ENCODE results near the gene CAMKK2. TPM values are rescaled to one million over a fixed set of nuclear protein-coding genes. Genes with fewer than 3 reads are reported as not detected.

Gene CAMKK2
- total and polyA plus RNA-seq, 2 of the 4 experiments (the other 2 are of a cell fraction), result 15.2 to 24.7 TPM

- DNase-seq, result no peak
- WGBS, 2 experiments (ENCODE audit: extremely low coverage in 2 of 2, insufficient read length in 1 of 2), result 83% methylated on average over 2 of the region's 7 CpGs; no CpG with 5 or more reads in 1 of the 2 experiments
- Histone ChIP-seq H3K56ac (ENCODE audit: extremely low read depth, insufficient read depth, low read length) (no peak overlapping the region), H3K4me2 (ENCODE audit: low read depth, low read length) (no peak overlapping the region), H3K18ac (ENCODE audit: low read depth, low read length) (no peak overlapping the region), H3K14ac (replicated peaks; ENCODE audit: low read depth, low read length) (no peak overlapping the region), H3K9me1 (ENCODE audit: insufficient read depth, low read length) (no peaks in the 10 kb centered on the region), H3K4me1 (ENCODE audit: control insufficient read depth, insufficient read depth, low read length) (peaks cover 2% of the 10 kb centered on the region; the same call in 1 of the 2 replicates), H3K79me1 (ENCODE audit: low read depth in 1 of 2, low read length in 2 of 2) (no peaks in the 10 kb centered on the region), H4K91ac (ENCODE audit: insufficient read depth, low read depth, low read length) (no peak overlapping the region), H2BK120ac (ENCODE audit: low read depth, low read length) (no peak overlapping the region), H3K36me3 (ENCODE audit: control insufficient read depth, insufficient read depth, low read length) (no peaks in the 10 kb centered on the region), H4K20me1 (ENCODE audit: insufficient read depth, low read length) (no peaks in the 10 kb centered on the region), H3K9me3 (ENCODE audit: control insufficient read depth, insufficient read depth, low read length) (no peaks in the 10 kb centered on the region), H3K23ac (ENCODE audit: low read depth, low read length) (no peak overlapping the region), H4K8ac (ENCODE audit: low read depth in 2 of 2, low read length in 2 of 2) (no peak overlapping the region), H4K5ac (ENCODE audit: low read depth, low read length) (no peak overlapping the region), H2AK5ac (ENCODE audit: low read depth, low read length) (no peak overlapping the region; the same call in 1 of the 2 replicates), H3K4ac (ENCODE audit: low read depth, low read length) (no peak overlapping the region), H3K27me3 (ENCODE audit: control insufficient read depth, insufficient read depth, low read length) (peaks cover 6% of the 10 kb centered on the region; the same call in 1 of the 2 replicates), H3K27ac (ENCODE audit: insufficient read depth, low read length) (no peak overlapping the region), H3K4me3 (ENCODE audit: insufficient read depth, low read depth, low read length) (no peak overlapping the region), H2BK5ac (ENCODE audit: low read depth, low read length, poor library complexity, severe bottlenecking) (no peak overlapping the region), H2AFZ (replicated peaks; ENCODE audit: low read length, poor library complexity) (no peak overlapping the region), H2AK9ac (replicated peaks; ENCODE audit: low read depth, low read length, poor library complexity) (no peak overlapping the region), H3K9ac (ENCODE audit: low read depth, low read length) (no peak overlapping the region), H2BK15ac (ENCODE audit: low read depth, low read length) (0 out of 3 replicates have a peak overlapping the region, but pooled peaks have one; percentile 33), H2BK20ac (ENCODE audit: low read depth, low read length) (no peak overlapping the region)
- CTCF ChIA-PET, result no interaction called here
- ATAC-seq (ENCODE audit: low read depth), result no peak
- dilution Hi-C loops (cut with HindIII; ENCODE audit: low sequenced_read_pairs, unreplicated experiment) (no loop called here), in situ Hi-C loops (cut with MboI; ENCODE audit: low sequenced_read_pairs) (no loop called here), intact Hi-C loops (cut with micrococcal nuclease) (no loop called here)
- BruUV-seq (replicated peaks), result no TSS peak
- POLR2A ChIA-PET (ENCODE audit: unreplicated experiment), result no interaction called here
- TF ChIP-seq BHLHE40 (IDR thresholded peaks at IDR 0.05; ENCODE audit: low read depth, low read length) (no peak), CTCF (conservative IDR thresholded peaks at IDR 0.05; ENCODE audit: low read depth, low read length) (no peak), NFE2L2 (IDR thresholded peaks at IDR 0.05; ENCODE audit: low read depth, low read length) (no peak), USF2 (IDR thresholded peaks at IDR 0.05; ENCODE audit: low read depth, low read length) (no peak), RFX5 (IDR thresholded peaks at IDR 0.05; ENCODE audit: low read depth, low read length) (no peak), MAFK (IDR thresholded peaks at IDR 0.05; ENCODE audit: low read depth, low read length) (no peak), ELK1 (IDR thresholded peaks at IDR 0.05; ENCODE audit: borderline replicate concordance, low read depth, low read length) (no peak), RCOR1 (IDR thresholded peaks at IDR 0.05; ENCODE audit: insufficient replicate concordance, low read length) (no peak), RAD21 (IDR thresholded peaks at IDR 0.05; ENCODE audit: low read length) (no peak)
Observed at GRCh38 chr12:121198949-121199348, 97.6 kb downstream of the CAMKK2 start.
